ENCODE data around the gene ATP2B2. TPM values are rescaled to one million over a fixed set of nuclear protein-coding genes. Genes with fewer than 3 reads are reported as not detected.

Gene ATP2B2
- total and polyA plus RNA-seq, 2 of the 8 experiments (the other 6 are each of a cell fraction or from before 2014, with no cell fraction given): 0.14 to 1.2 TPM

DNA sequence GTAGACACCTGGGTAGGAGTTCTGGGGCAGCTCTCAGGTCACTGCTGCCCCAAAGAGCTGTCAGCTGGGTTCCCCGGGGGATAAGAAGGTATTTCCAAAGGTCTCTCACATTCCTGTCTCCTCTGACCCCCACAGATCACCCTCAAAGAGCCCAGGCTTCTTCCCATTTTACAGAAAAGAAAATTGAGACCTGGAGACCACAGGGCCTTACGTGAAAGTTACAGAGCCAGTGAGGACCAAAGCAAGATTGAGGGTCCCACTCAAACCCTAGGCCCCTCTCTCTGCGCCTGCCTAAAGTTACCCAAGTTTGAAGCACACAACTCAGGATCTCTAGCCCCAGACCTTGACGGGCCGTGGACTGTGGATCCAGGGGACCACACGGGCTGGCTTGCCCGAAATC lies 3.9 kb upstream of the ATP2B2 start (continued):
- TF ChIP-seq CHD1 (IDR thresholded peaks at IDR 0.05; ENCODE audit: low read depth, low read length): no peak
- no peak for TF ChIP-seq CTBP2 (IDR thresholded peaks at IDR 0.05; ENCODE audit: borderline replicate concordance, insufficient read depth, insufficient read length, low read length)

All from H1 (cell line).